GM18520 (cell line): Measurements from ENCODE around the gene PML.

Source experiments
- ATAC-seq: cut with Tn5 transposase; IDR thresholded peaks from one replicate; pipeline ENCODE4 v1.9.1; 2021; ENCODE audit not compliant: unreplicated experiment

The PML gene

GRCh38 chr15:74006774-74007639 lies 12.5 kb downstream of the PML start:
- ATAC-seq, result no peak

GRCh38 chr15:74007820-74008371 lies 13.4 kb downstream of the PML start:
- ATAC-seq, result no peak

GRCh38 chr15:74008901-74009300 lies 14.4 kb downstream of the PML start:
- ATAC-seq, result no peak

- ATAC-seq, result no peak
These were observed 16.5 kb downstream of the PML start for GRCh38 chr15:74010929-74011540.

GRCh38 chr15:74011610-74012009 lies 17.1 kb downstream of the PML start:
- ATAC-seq, result no peak

- ATAC-seq, result no peak
These were observed 18.9 kb downstream of the PML start for GRCh38 chr15:74013374-74013894.

GRCh38 chr15:74019734-74020133 lies 25.2 kb downstream of the PML start:
- no peak for ATAC-seq

- ATAC-seq, result no peak
These were observed 28.4 kb downstream of the PML start for GRCh38 chr15:74022706-74023470.

- no peak for ATAC-seq
These were observed 30.2 kb downstream of the PML start for GRCh38 chr15:74024687-74025086.

- ATAC-seq, result no peak
These were observed 30.9 kb downstream of the PML start for GRCh38 chr15:74025436-74025835.

- ATAC-seq, result no peak
These were observed 33.2 kb downstream of the PML start for GRCh38 chr15:74027688-74028087.

- ATAC-seq, result no peak
These were observed 34.1 kb downstream of the PML start for GRCh38 chr15:74028646-74029045.

- no peak for ATAC-seq
These were observed 37.5 kb downstream of the PML start for GRCh38 chr15:74032046-74032445.

- no peak for ATAC-seq
These were observed 38.4 kb downstream of the PML start for GRCh38 chr15:74032606-74033561.

GRCh38 chr15:74034206-74034755 lies 39.8 kb downstream of the PML start:
- no peak for ATAC-seq

GRCh38 chr15:74035121-74036017 lies 40.9 kb downstream of the PML start:
- ATAC-seq, result no peak

GRCh38 chr15:74036271-74037170 lies 42.0 kb downstream of the PML start:
- ATAC-seq, result no peak
